Astrocyte (in vitro differentiated cells and primary cell): ENCODE measurements around the gene SPTLC1. TPM values are rescaled to one million over a fixed set of nuclear protein-coding genes. Genes with fewer than 3 reads are reported as not detected.
"Not testable (repeated sequence)": the region's sequence is repeated elsewhere in the genome, so short reads cannot be mapped to it uniquely, and the experiment has no call there.

Experiments
- DNase-seq: peaks from one replicate; pipeline ENCODE4 v3.0.0-alpha.2; 2010; ENCODE audit warnings: low read depth
- FAIRE-seq: peaks from 2 replicates; lab custom pipeline; 2011; peaks lifted over from hg19 to GRCh38; lab: Jason Lieb, UNC
- H2AFZ ChIP-seq: 2 replicates; pipeline ENCODE4 v1.6.0; 2012; ENCODE audit warnings: low read depth, low read length, inconsistent platforms
- H3K27ac ChIP-seq: 2 replicates; pipeline ENCODE4 v1.5.1; 2011; ENCODE audit warnings: low read depth, low read length, inconsistent platforms
- H3K27me3 ChIP-seq: 2 replicates; pipeline ENCODE4 v1.6.0; 2011; ENCODE audit warnings: low read length, inconsistent platforms; ENCODE audit not compliant: insufficient read depth
- H3K36me3 ChIP-seq: 2 replicates; pipeline ENCODE4 v1.5.1; 2011; ENCODE audit warnings: low read length, inconsistent platforms; ENCODE audit not compliant: insufficient read depth
- H3K4me1 ChIP-seq: 2 replicates; pipeline ENCODE4 v1.5.1; 2011; ENCODE audit warnings: low read length, inconsistent platforms; ENCODE audit not compliant: insufficient read depth
- H3K4me2 ChIP-seq: 2 replicates; pipeline ENCODE4 v1.6.0; 2012; ENCODE audit warnings: low read length, inconsistent platforms
- H3K4me3 ChIP-seq: 2 replicates; pipeline ENCODE4 v1.5.1; 2011; ENCODE audit warnings: low read depth, mild to moderate bottlenecking, low read length, inconsistent platforms; ENCODE audit not compliant: insufficient read depth
- H3K79me2 ChIP-seq: 2 replicates; pipeline ENCODE4 v1.6.0; 2012; ENCODE audit warnings: mild to moderate bottlenecking, low read length, inconsistent platforms; ENCODE audit not compliant: insufficient read depth
- H3K9ac ChIP-seq: 2 replicates; pipeline ENCODE4 v1.6.0; 2012; ENCODE audit warnings: mild to moderate bottlenecking, low read length, inconsistent platforms
- H3K9me3 ChIP-seq: 2 replicates; pipeline ENCODE4 v1.5.1; 2012; ENCODE audit warnings: low read depth, mild to moderate bottlenecking, low read length, inconsistent platforms; ENCODE audit not compliant: insufficient read depth
- H4K20me1 ChIP-seq: 2 replicates; pipeline ENCODE4 v1.6.0; 2012; ENCODE audit warnings: low read length, inconsistent platforms; ENCODE audit not compliant: insufficient read depth
- H3K27ac Mint-ChIP-seq: one replicate; pipeline ENCODE4 v1.8.0; 2021; ENCODE audit warnings: mild to moderate bottlenecking, mixed read lengths; ENCODE audit not compliant: unreplicated experiment
- H3K27me3 Mint-ChIP-seq: one replicate; pipeline ENCODE4 v1.8.0; 2021; ENCODE audit warnings: low read depth, mixed read lengths; ENCODE audit not compliant: unreplicated experiment
- H3K36me3 Mint-ChIP-seq: one replicate; pipeline ENCODE4 v1.8.0; 2021; ENCODE audit warnings: low read depth, mixed read lengths; ENCODE audit not compliant: unreplicated experiment
- H3K4me1 Mint-ChIP-seq: one replicate; pipeline ENCODE4 v1.8.0; 2021; ENCODE audit warnings: low read depth, mixed read lengths; ENCODE audit not compliant: unreplicated experiment
- H3K4me3 Mint-ChIP-seq: one replicate; pipeline ENCODE4 v1.8.0; 2021; ENCODE audit warnings: mild to moderate bottlenecking, moderate library complexity, mixed read lengths; ENCODE audit not compliant: unreplicated experiment
- H3K9me3 Mint-ChIP-seq: one replicate; pipeline ENCODE4 v1.8.0; 2021; ENCODE audit warnings: mild to moderate bottlenecking, mixed read lengths; ENCODE audit not compliant: unreplicated experiment
- EZH2 ChIP-seq: IDR thresholded peaks from 2 replicates; pipeline ENCODE4 v1.6.1; 2012; ENCODE audit warnings: mild to moderate bottlenecking, low read length, inconsistent platforms; ENCODE audit not compliant: insufficient read depth
- total RNA-seq: library from RNA; stranded (reverse); gene quantifications from 2 replicates; pipeline ENCODE4 v1.2.1, GENCODE V29; 2021
- TF ChIP-seq, protein P1 (sequence below): IDR thresholded peaks from 2 replicates; pipeline ENCODE4 v1.5.1; 2011; ENCODE audit warnings: low read depth, mild to moderate bottlenecking, inconsistent platforms, low read length, moderate library complexity; ENCODE audit not compliant: insufficient read depth

Gene SPTLC1
- total RNA-seq, 1 donor from 2014 or later, result 75.9 TPM

GRCh38 chr9:92147852-92148180 is 32.6 kb upstream of the SPTLC1 start:
- no peak for TF ChIP-seq EZH2
- TF ChIP-seq, protein P1, sequence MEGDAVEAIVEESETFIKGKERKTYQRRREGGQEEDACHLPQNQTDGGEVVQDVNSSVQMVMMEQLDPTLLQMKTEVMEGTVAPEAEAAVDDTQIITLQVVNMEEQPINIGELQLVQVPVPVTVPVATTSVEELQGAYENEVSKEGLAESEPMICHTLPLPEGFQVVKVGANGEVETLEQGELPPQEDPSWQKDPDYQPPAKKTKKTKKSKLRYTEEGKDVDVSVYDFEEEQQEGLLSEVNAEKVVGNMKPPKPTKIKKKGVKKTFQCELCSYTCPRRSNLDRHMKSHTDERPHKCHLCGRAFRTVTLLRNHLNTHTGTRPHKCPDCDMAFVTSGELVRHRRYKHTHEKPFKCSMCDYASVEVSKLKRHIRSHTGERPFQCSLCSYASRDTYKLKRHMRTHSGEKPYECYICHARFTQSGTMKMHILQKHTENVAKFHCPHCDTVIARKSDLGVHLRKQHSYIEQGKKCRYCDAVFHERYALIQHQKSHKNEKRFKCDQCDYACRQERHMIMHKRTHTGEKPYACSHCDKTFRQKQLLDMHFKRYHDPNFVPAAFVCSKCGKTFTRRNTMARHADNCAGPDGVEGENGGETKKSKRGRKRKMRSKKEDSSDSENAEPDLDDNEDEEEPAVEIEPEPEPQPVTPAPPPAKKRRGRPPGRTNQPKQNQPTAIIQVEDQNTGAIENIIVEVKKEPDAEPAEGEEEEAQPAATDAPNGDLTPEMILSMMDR, result no peak
- Mint-ChIP-seq H3K9me3 (peaks cover 6% of the 10 kb centered on the region), H3K4me3 (no peak overlapping the region), H3K27ac (peak overlapping the region; percentile 99), H3K36me3 (peaks cover 3% of the 10 kb centered on the region), H3K4me1 (peaks cover 23% of the 10 kb centered on the region), H3K27me3 (peaks cover 8% of the 10 kb centered on the region)
- Histone ChIP-seq H3K36me3 (no peaks in the 10 kb centered on the region), H3K4me3 (no peak overlapping the region), H2AFZ (peak overlapping the region; percentile 51), H4K20me1 (no peaks in the 10 kb centered on the region), H3K27ac (peak overlapping the region; percentile 98), H3K4me2 (peak overlapping the region; percentile 82), H3K9me3 (no peaks in the 10 kb centered on the region), H3K9ac (peak overlapping the region; percentile 84), H3K27me3 (no peaks in the 10 kb centered on the region), H3K79me2 (no peaks in the 10 kb centered on the region), H3K4me1 (peaks cover 31% of the 10 kb centered on the region)
- DNase-seq, result no peak
- FAIRE-seq, result no peak

DNA sequence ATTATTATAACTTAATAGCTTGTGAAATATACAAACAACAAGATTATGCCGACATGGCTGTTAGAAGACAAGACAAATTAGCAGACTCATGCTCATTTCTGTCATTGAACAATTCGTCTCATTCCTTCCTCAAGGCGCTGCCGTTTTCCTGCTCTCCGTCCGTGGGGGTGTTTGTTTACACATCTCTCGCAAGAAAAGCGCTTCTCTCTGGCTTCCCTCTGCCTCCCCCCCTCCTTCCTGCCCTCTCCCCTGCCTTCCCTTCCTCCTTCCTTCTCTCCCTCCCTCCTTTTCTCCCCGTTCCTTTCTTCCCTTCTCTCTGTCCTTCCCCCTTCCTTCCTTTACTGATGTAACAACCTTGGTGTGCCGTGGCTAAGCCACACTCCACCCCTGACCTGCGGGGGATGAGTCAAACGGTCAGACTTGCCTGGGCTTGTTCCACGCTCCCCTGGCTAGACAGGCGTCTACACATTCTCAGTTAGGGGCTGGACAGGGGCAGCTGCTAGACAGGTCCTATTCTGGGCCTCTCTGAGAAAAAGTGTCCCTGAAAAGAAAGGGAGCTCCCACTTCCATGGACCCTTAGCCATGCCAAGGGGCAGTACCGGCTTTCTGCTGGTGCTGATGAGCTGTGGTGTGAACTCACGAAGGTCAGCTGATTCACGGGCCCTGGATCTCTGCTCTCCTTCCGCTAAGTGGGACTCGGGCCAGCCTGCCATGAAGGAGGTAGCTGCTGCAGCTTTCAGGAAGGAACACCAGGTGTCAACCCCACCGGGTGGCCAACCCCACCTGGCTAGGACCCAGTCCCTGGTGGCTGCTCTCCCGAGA is 32.0 kb upstream of the SPTLC1 start:
- peak overlapping the region; percentile 99 for H3K27ac Mint-ChIP-seq
- peak overlapping the region; percentile 51 for H2AFZ ChIP-seq
- TF ChIP-seq, protein P1, result no peak
- no peak for TF ChIP-seq EZH2
- peaks cover 27% of the 10 kb centered on the region for H3K4me1 ChIP-seq
- FAIRE-seq (peak; percentile 20), DNase-seq (peak; percentile 93)
- no peaks in the 10 kb centered on the region for H3K79me2 ChIP-seq
- peak overlapping the region; percentile 84 for H3K9ac ChIP-seq
- H3K27ac ChIP-seq, result peak overlapping the region; percentile 98
- H3K27me3 ChIP-seq, result no peaks in the 10 kb centered on the region
- H3K4me2 ChIP-seq, result peak overlapping the region; percentile 82
- no peaks in the 10 kb centered on the region for H4K20me1 ChIP-seq
- peaks cover 6% of the 10 kb centered on the region for H3K36me3 Mint-ChIP-seq
- peaks cover 10% of the 10 kb centered on the region for H3K27me3 Mint-ChIP-seq
- H3K9me3 Mint-ChIP-seq, result peaks cover 6% of the 10 kb centered on the region
- no peaks in the 10 kb centered on the region for H3K36me3 ChIP-seq
- peak overlapping the region; percentile 37 for H3K4me3 Mint-ChIP-seq
- H3K9me3 ChIP-seq, result no peaks in the 10 kb centered on the region
- H3K4me3 ChIP-seq, result no peak overlapping the region
- H3K4me1 Mint-ChIP-seq, result peaks cover 19% of the 10 kb centered on the region

DNA sequence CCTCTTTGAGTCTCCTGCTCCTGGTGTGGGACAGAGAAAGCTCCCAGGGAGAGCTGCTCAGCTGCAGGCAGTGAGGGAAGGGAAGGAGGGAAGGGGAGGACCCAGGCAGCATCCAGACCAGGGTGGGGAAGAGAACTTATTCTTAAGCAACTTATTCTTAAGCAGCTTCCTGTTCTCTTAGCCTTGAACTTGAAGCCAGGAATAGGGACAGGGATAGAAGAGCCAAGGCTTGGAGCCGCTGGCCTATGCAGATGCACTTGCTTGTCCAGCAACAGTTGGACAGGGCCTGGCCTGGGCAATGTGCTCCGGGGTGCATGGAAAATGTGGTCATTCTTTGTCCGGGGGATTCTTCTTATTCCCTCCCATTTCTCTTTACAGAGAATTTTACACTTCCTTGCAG is 31.4 kb upstream of the SPTLC1 start:
- H3K4me3 ChIP-seq, result no peak overlapping the region
- no peaks in the 10 kb centered on the region for H3K27me3 ChIP-seq
- Mint-ChIP-seq H3K9me3 (peaks cover 6% of the 10 kb centered on the region), H3K4me1 (peaks cover 13% of the 10 kb centered on the region), H3K27ac (peak overlapping the region; percentile 99), H3K36me3 (peaks cover 6% of the 10 kb centered on the region), H3K4me3 (no peak overlapping the region), H3K27me3 (peaks cover 10% of the 10 kb centered on the region)
- FAIRE-seq (no peak), DNase-seq (peak; percentile 49)
- H2AFZ ChIP-seq, result no peak overlapping the region
- TF ChIP-seq, protein P1, result no peak
- no peak for TF ChIP-seq EZH2
- peaks cover 23% of the 10 kb centered on the region for H3K4me1 ChIP-seq
- no peaks in the 10 kb centered on the region for H3K79me2 ChIP-seq
- H4K20me1 ChIP-seq, result no peaks in the 10 kb centered on the region
- no peaks in the 10 kb centered on the region for H3K9me3 ChIP-seq
- H3K27ac ChIP-seq, result peak overlapping the region; percentile 98
- H3K9ac ChIP-seq, result peak overlapping the region; percentile 84
- peak overlapping the region; percentile 82 for H3K4me2 ChIP-seq
- H3K36me3 ChIP-seq, result no peaks in the 10 kb centered on the region

DNA sequence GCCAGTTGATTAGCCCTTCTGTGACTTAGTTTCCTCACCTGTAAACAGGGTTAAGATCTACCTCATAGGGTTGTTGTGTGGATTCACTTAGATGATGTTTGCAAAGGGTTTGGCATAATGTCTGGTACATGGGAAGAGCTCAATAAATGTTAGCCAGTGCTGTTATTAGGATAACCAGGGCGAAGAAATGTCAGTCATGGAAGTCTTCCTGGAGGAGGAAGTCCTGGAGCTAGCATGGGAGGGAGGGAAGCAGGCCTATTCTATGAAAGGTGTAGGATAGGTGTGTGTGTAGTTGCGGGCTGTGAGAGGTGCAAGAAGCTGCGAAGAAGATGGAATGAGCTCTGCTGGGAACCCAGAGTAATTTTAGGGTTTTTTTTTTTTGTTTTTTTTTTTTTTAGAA is 30.6 kb upstream of the SPTLC1 start:
- H3K36me3 Mint-ChIP-seq, H3K27ac ChIP-seq, H3K27me3 ChIP-seq, H3K4me3 Mint-ChIP-seq, H3K9me3 ChIP-seq, H3K79me2 ChIP-seq, DNase-seq, H3K9me3 Mint-ChIP-seq, H3K4me2 ChIP-seq, H3K36me3 ChIP-seq, FAIRE-seq, H3K4me3 ChIP-seq, H3K9ac ChIP-seq, H2AFZ ChIP-seq, H4K20me1 ChIP-seq: not testable (repeated sequence)
- peak overlapping the region; percentile 1 for H3K27ac Mint-ChIP-seq
- peaks cover 17% of the 10 kb centered on the region for H3K4me1 Mint-ChIP-seq
- peaks cover 26% of the 10 kb centered on the region for H3K4me1 ChIP-seq
- H3K27me3 Mint-ChIP-seq, result peaks cover 14% of the 10 kb centered on the region
